GM06990 (cell line): Measurements from ENCODE around the gene CEP112.

Source experiments
- DNase-seq: peaks from one replicate; pipeline ENCODE4 v3.0.0-alpha.2; 2011; ENCODE audit not compliant: insufficient read length; ENCODE audit errors: extremely low read depth
- H3K27me3 ChIP-seq: replicated peaks from 2 replicates; pipeline ENCODE4 v1.6.0; 2011; ENCODE audit warnings: low read length; ENCODE audit not compliant: control insufficient read depth, insufficient read depth
- H3K36me3 ChIP-seq: 2 replicates; pipeline ENCODE4 v1.5.1; 2011; ENCODE audit warnings: low read length; ENCODE audit not compliant: control insufficient read depth, insufficient read depth
- H3K4me3 ChIP-seq: replicated peaks from 2 replicates; pipeline ENCODE4 v1.5.1; 2011; ENCODE audit warnings: low read depth, mild to moderate bottlenecking, control low read depth, low read length
- TF ChIP-seq, protein P1 (sequence below): IDR thresholded peaks from 2 replicates; pipeline ENCODE4 v1.5.1; 2011; ENCODE audit warnings: low read length, control low read depth, mild to moderate bottlenecking, inconsistent platforms; ENCODE audit not compliant: insufficient read depth, poor library complexity, severe bottlenecking

The CEP112 gene

DNA sequence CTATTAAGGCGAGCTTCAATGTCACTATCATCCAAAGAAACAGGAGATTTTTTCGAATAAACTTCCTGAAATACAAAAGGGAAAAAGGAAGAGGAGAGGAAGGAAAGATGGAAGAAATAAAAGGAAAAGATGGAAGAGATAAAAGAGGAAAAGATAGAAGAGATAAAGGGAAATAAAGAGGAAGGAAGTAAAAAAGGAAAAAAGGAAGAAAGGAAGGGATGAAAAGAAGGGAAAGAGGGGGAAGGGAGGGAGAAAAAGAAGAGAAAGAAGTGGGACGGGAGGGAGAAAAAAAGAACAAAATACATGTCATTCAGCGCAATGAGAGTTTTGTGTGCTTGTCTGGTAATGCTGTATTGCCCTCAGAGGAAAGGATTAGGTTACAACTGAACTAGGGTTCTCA is 62.2 kb downstream of the CEP112 start:
- no peak overlapping the region for H3K4me3 ChIP-seq
- TF ChIP-seq, protein P1, sequence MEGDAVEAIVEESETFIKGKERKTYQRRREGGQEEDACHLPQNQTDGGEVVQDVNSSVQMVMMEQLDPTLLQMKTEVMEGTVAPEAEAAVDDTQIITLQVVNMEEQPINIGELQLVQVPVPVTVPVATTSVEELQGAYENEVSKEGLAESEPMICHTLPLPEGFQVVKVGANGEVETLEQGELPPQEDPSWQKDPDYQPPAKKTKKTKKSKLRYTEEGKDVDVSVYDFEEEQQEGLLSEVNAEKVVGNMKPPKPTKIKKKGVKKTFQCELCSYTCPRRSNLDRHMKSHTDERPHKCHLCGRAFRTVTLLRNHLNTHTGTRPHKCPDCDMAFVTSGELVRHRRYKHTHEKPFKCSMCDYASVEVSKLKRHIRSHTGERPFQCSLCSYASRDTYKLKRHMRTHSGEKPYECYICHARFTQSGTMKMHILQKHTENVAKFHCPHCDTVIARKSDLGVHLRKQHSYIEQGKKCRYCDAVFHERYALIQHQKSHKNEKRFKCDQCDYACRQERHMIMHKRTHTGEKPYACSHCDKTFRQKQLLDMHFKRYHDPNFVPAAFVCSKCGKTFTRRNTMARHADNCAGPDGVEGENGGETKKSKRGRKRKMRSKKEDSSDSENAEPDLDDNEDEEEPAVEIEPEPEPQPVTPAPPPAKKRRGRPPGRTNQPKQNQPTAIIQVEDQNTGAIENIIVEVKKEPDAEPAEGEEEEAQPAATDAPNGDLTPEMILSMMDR = no peak
- no peaks in the 10 kb centered on the region for H3K36me3 ChIP-seq
- H3K27me3 ChIP-seq = no peaks in the 10 kb centered on the region
- DNase-seq = no peak

DNA sequence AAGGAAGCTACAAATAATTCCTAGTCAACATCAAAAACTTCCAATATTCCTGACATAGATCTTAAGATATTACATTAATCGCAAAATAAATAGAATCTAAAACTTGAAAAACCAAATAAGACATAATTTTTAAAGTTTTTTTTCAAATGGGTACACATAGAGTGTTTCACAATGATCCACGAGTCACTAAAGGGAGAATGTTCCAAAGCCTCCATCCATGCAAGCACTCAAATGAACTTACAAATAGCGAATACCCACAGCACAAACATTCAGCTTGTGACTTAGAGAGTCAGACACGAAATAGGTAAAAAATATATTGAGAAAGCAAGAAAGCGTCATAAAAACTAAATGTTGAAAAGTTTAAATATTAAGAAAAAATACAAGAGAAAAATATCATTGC is 65.7 kb downstream of the CEP112 start:
- no peaks in the 10 kb centered on the region for H3K27me3 ChIP-seq
- no peaks in the 10 kb centered on the region for H3K36me3 ChIP-seq
- TF ChIP-seq, protein P1 = no peak
- no peak for DNase-seq
- no peak overlapping the region for H3K4me3 ChIP-seq

DNA sequence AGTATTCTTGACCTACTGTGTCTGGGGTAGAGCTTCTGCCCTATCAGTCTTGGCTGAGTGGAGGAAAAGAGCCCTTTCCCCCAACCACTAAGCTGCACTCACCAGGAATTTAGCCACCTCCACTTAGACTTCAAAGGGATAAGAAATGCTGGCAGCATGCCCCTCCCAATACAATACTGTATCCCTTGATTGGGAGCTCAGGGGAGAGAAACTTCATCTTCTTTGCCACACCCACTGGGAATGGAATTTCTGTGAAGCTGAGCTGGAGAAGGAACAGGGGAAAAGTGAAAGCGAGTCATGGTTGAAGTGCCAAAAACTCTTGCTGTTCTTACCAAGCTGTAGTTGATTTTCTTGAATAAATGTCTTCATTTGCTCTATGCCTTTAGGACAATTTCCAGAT is 68.8 kb downstream of the CEP112 start:
- no peak for DNase-seq

DNA sequence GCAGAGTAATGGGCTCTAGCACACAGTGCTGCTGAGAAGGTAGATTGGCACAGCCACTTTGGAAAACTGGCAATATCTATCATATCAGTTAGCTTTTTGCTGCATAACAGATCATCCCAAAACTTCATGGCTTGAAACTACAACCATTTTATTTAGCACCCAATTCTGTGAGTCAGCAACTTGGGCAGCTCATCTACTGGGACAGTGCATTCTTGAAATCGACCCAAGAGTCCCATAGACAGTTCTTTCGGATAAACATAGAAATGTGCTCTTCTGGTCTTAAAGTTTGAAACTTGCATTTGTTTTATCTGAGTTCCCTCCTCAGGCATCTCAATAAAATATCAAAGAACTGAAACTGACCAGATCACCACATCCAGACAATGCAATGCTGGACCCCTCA is 76.7 kb downstream of the CEP112 start:
- TF ChIP-seq, protein P1 = no peak
- H3K27me3 ChIP-seq = no peaks in the 10 kb centered on the region
- no peak for DNase-seq
- no peak overlapping the region for H3K4me3 ChIP-seq
- H3K36me3 ChIP-seq = no peaks in the 10 kb centered on the region

More for the DNA sequence above, 68.8 kb downstream of the CEP112 start:
- no peaks in the 10 kb centered on the region for H3K27me3 ChIP-seq
- no peaks in the 10 kb centered on the region for H3K36me3 ChIP-seq
- no peak overlapping the region for H3K4me3 ChIP-seq
- TF ChIP-seq, protein P1 = no peak

DNA sequence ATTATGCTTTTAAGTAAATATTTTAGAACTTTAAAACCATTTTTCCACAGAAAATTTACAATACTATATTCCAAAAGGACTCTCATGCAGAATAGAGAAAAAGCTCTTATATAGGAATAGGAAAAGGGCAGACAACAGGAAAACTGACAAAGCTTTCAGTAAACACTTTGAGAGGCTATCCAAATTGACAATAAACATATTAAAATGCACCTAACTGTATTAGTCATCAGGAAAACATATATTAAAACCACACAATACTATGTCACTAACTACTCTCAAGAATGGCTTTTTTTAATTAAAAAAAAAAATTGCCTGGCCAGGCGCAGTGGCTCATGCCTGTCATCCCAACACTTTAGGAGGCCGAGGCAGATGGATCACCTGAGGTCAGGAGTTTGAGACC is 77.3 kb downstream of the CEP112 start:
- no peak overlapping the region for H3K4me3 ChIP-seq
- no peak for DNase-seq

More for the DNA sequence above, 77.3 kb downstream of the CEP112 start:
- TF ChIP-seq, protein P1 = no peak
- no peaks in the 10 kb centered on the region for H3K36me3 ChIP-seq
- no peaks in the 10 kb centered on the region for H3K27me3 ChIP-seq
